H1 (cell line): ENCODE data around the gene COL19A1. TPM values are rescaled to one million over a fixed set of nuclear protein-coding genes. Genes with fewer than 3 reads are reported as not detected.

Source experiments
- FOSL1 ChIP-seq: IDR thresholded peaks from 2 replicates; pipeline ENCODE4 v1.6.1; 2011; ENCODE audit warnings: mild to moderate bottlenecking, low read depth, low read length, moderate library complexity; ENCODE audit not compliant: insufficient read depth
- SIN3A ChIP-seq, 2 experiments: IDR thresholded peaks in 1 of 2; conservative IDR thresholded peaks in 1 of 2; 2 replicates each; pipeline ENCODE4 v1.6.1; 2011 to 2012; ENCODE audit warnings: low read length in 2 of 2, improper control_type of control experiment in 1 of 2, low read depth in 1 of 2, mild to moderate bottlenecking in 1 of 2
- polyA plus RNA-seq, 7 experiments: library from polyadenylated mRNA; depleted of rRNA in 3 of 7; stranded (reverse) in 5 of 7; unstranded in 2 of 7; fragments of >200 nt in 5 of 7; fragments of 200-250 nt in 2 of 7; gene quantifications; 1 replicate in 5 of 7; 2 replicates in 1 of 7; 4 replicates in 1 of 7; pipeline versions ENCODE4 v1.2.1 to v1.2.3, GENCODE V29; 2011 to 2013; ENCODE audit warnings: missing spikeins in 2 of 7, mixed read lengths in 2 of 7
- total RNA-seq: library from RNA; stranded (reverse); fragmentation: NEBNext Ultra II Directional; extraction: Animal tissue kit (Norgen Biotek cat#: 25700); gene quantifications from 2 replicates; pipeline ENCODE4 v1.2.1, GENCODE V29; 2021

COL19A1 gene
- total and polyA plus RNA-seq, 2 of the 8 experiments (the other 6 are each of a cell fraction or from before 2014, with no cell fraction given) = not detected

DNA sequence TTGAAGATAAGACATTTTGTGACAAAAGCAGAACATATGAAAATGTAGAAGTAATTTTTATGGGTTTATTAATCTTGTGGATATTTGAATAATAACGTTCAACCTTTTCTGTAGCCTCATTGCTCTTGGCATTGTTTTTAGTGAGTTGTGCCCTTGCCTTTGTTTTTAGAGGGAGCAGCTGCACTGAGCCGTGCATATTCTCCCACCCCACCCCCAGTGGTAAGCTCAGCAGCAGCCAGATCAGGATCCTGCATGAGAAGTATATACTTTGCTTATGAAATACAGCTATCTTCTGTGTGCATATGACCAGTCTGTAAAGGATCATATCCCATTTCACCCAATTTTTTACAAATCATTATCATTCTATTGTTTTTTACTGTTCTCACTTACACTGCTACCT, 252.3 kb downstream of the COL19A1 start (continued):
- TF ChIP-seq SIN3A (conservative IDR thresholded peaks at IDR 0.05 in 1 of 2, IDR thresholded peaks at IDR 0.05 in 1 of 2; ENCODE audit: low read depth in 1 of 2, low read length in 2 of 2) (no peak), FOSL1 (no peak)
